Kidney epithelial cell (primary cell): ENCODE measurements around the gene TRNP1. TPM values are rescaled to one million over a fixed set of nuclear protein-coding genes. Genes with fewer than 3 reads are reported as not detected.

Source experiments
- DNase-seq: peaks from one replicate; pipeline ENCODE4 v3.0.0-alpha.2; 2010; ENCODE audit warnings: low read depth
- H3K27me3 ChIP-seq: 2 replicates; pipeline ENCODE4 v1.6.0; 2011; ENCODE audit warnings: low read length; ENCODE audit not compliant: control insufficient read depth, insufficient read depth
- H3K36me3 ChIP-seq: 2 replicates; pipeline ENCODE4 v1.5.1; 2011; ENCODE audit warnings: low read length; ENCODE audit not compliant: control insufficient read depth, insufficient read depth
- H3K4me3 ChIP-seq: 2 replicates; pipeline ENCODE4 v1.5.1; 2011; ENCODE audit warnings: low read depth, mild to moderate bottlenecking, control low read depth, low read length
- total RNA-seq: library from RNA; depleted of rRNA; stranded (reverse); fragments of >200 nt; gene quantifications from 2 replicates; pipeline ENCODE4 v1.2.3, GENCODE V29; 2015
- TF ChIP-seq, protein P1 (sequence below): IDR thresholded peaks from 2 replicates; pipeline ENCODE4 v1.5.1; 2011; ENCODE audit warnings: mild to moderate bottlenecking, moderate library complexity, low read length, control low read depth, inconsistent platforms; ENCODE audit not compliant: insufficient read depth, poor library complexity, severe bottlenecking

The TRNP1 gene
- total RNA-seq, 1 donor from 2014 or later, result 127 TPM

DNA sequence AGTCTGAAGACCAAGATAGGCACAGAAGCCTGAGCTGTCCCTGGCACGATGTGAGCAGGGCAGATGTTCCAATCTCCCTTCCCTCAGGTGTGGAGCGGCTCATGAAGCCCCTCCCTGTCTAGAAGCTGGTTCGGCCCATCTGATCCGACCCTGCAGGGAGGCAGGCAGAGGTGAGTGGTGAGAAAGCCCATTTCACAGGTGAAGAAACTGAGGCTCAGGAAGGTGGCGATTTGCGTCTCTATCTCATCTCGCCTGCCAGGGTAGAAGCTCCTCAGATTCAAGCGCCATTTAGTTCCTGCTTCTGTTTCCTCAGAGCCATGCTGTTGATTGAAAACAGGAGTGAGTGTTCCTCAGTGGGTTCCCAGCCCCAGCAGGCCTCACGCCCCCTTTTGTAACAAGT, 36.0 kb downstream of the TRNP1 start:
- TF ChIP-seq, protein P1, sequence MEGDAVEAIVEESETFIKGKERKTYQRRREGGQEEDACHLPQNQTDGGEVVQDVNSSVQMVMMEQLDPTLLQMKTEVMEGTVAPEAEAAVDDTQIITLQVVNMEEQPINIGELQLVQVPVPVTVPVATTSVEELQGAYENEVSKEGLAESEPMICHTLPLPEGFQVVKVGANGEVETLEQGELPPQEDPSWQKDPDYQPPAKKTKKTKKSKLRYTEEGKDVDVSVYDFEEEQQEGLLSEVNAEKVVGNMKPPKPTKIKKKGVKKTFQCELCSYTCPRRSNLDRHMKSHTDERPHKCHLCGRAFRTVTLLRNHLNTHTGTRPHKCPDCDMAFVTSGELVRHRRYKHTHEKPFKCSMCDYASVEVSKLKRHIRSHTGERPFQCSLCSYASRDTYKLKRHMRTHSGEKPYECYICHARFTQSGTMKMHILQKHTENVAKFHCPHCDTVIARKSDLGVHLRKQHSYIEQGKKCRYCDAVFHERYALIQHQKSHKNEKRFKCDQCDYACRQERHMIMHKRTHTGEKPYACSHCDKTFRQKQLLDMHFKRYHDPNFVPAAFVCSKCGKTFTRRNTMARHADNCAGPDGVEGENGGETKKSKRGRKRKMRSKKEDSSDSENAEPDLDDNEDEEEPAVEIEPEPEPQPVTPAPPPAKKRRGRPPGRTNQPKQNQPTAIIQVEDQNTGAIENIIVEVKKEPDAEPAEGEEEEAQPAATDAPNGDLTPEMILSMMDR, result no peak
- no peak for DNase-seq
- no peak overlapping the region for H3K4me3 ChIP-seq
- no peaks in the 10 kb centered on the region for H3K36me3 ChIP-seq
- H3K27me3 ChIP-seq, result no peaks in the 10 kb centered on the region

GRCh38 chr1:27031235-27032118, 38.0 kb downstream of the TRNP1 start:
- no peak for DNase-seq
- TF ChIP-seq, protein P1, result no peak
- Histone ChIP-seq H3K36me3 (no peaks in the 10 kb centered on the region), H3K4me3 (peak overlapping the region; percentile 29), H3K27me3 (no peaks in the 10 kb centered on the region)

GRCh38 chr1:27032119-27032461, 38.6 kb downstream of the TRNP1 start:
- no peak for DNase-seq
- Histone ChIP-seq H3K4me3 (peak overlapping the region; percentile 29), H3K36me3 (no peaks in the 10 kb centered on the region), H3K27me3 (no peaks in the 10 kb centered on the region)
- TF ChIP-seq, protein P1, result no peak

DNA sequence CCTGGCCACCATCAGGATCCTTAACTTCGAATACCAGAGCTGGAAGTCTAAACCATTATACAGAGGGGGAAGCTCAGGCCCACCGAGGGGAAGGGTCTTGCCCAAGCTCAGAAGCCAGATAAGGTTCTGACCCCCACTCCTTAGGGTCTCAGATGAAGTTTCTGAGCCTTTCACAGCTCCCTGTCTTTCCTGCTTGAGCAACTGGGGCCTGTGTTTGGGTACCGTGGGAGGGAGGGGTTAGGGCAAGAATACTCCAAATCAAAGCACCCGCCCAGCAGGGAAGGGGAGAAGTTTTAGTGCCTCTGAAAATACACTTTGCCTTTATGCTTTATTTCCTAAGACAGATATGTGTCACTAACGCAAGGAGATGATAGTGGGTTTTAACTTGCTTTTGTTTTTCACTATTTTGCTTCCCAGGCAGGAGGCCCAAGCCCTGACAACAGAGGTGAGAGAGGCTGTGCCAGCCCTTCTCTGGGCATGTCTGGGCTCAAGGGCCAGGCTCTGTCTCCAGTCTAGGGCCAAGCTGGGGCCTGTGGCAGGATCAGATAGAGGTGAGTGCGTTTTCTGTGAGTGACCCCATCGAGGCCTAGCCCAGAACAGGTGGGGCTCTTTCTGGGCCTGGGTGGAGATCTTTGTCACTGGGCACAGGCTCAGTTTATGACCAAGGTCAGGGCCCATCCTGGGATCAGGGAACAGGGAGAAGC, 39.7 kb downstream of the TRNP1 start:
- Histone ChIP-seq H3K36me3 (no peaks in the 10 kb centered on the region), H3K27me3 (no peaks in the 10 kb centered on the region), H3K4me3 (no peak overlapping the region)
- TF ChIP-seq, protein P1, result no peak
- DNase-seq, result no peak

DNA sequence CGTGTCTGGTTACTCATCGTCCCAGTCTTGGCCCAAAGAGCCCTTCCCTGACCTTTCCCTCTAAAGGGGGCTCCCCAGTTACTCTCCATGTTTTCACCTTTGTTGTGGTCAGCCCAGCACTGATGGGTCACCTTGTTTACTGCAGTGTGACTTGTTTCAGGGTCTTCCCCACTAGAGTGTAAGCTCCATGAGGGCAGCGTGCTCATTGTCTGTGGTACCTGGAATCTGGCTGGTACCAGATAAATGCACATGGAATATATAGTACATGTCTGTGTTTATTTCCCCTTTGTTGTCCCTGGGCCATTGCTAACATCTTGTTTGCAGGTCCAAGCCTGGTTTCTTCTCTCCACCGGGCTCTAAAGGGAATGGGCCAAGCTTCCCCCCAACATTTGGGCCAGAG, 41.9 kb downstream of the TRNP1 start:
- TF ChIP-seq, protein P1, result no peak
- H3K36me3 ChIP-seq, result no peaks in the 10 kb centered on the region
- no peak overlapping the region for H3K4me3 ChIP-seq
- no peak for DNase-seq
- no peaks in the 10 kb centered on the region for H3K27me3 ChIP-seq
